G401 (cell line): ENCODE measurements around the gene CBLC. TPM values are rescaled to one million over a fixed set of nuclear protein-coding genes. Genes with fewer than 3 reads are reported as not detected.

ENCODE experiments used
- DNase-seq: peaks from one replicate; pipeline ENCODE4 v3.0.0-alpha.2; 2015; ENCODE audit warnings: low spot score
- in situ Hi-C: cut with HindIII; loops from 2 replicates; pipeline ENCODE4 v1.10.0; 2016; ENCODE audit warnings: low sequenced_read_pairs, mixed read lengths
- total RNA-seq: library from RNA; depleted of rRNA; stranded (reverse); fragments of >200 nt; shearing (Covaris generic); gene quantifications from 2 replicates; pipeline ENCODE4 v1.2.3, GENCODE V29; 2014

The CBLC gene
- total RNA-seq, 1 experiment from 2014 or later, result not detected

- DNase-seq, result no peak
- in situ Hi-C loops, result no loop called here
Observed at GRCh38 chr19:44745341-44745831, 32.3 kb upstream of the CBLC start.

- no peak for DNase-seq
- in situ Hi-C loops, result no loop called here
Observed at GRCh38 chr19:44745887-44746600, 31.6 kb upstream of the CBLC start.

GRCh38 chr19:44746616-44746945 lies 31.1 kb upstream of the CBLC start:
- DNase-seq, result no peak

GRCh38 chr19:44746946-44747738 lies 30.5 kb upstream of the CBLC start:
- DNase-seq, result peak; percentile 40
- in situ Hi-C loops, result no loop called here

More at GRCh38 chr19:44746616-44746945, 31.1 kb upstream of the CBLC start:
- in situ Hi-C loops, result no loop called here

GRCh38 chr19:44747739-44748425 lies 29.8 kb upstream of the CBLC start:
- in situ Hi-C loops, result no loop called here
- peak; percentile 31 for DNase-seq

- no peak for DNase-seq
- in situ Hi-C loops, result no loop called here
Observed at GRCh38 chr19:44748426-44749254, 29.1 kb upstream of the CBLC start, which contains the start of gene BCL3. TSS of gene BCL3 (plus strand) at chr19:44748708. CDS start at chr19:44748791, 83 bp downstream.

- in situ Hi-C loops, result no loop called here
- no peak for DNase-seq
Observed at GRCh38 chr19:44749292-44749691, 28.4 kb upstream of the CBLC start.

- DNase-seq, result no peak
- in situ Hi-C loops, result no loop called here
Observed at GRCh38 chr19:44749994-44750393, 27.7 kb upstream of the CBLC start.

GRCh38 chr19:44752123-44752815 lies 25.4 kb upstream of the CBLC start:
- no peak for DNase-seq
- in situ Hi-C loops, result no loop called here

- DNase-seq, result no peak
- in situ Hi-C loops, result no loop called here
Observed at GRCh38 chr19:44752816-44753625, 24.7 kb upstream of the CBLC start.

- in situ Hi-C loops, result no loop called here
- no peak for DNase-seq
Observed at GRCh38 chr19:44753626-44753931, 24.1 kb upstream of the CBLC start.

GRCh38 chr19:44753932-44754749 lies 23.5 kb upstream of the CBLC start:
- in situ Hi-C loops, result no loop called here
- DNase-seq, result no peak

GRCh38 chr19:44754750-44755080 lies 23.0 kb upstream of the CBLC start:
- in situ Hi-C loops, result no loop called here
- DNase-seq, result no peak

GRCh38 chr19:44755219-44755618 lies 22.5 kb upstream of the CBLC start:
- in situ Hi-C loops, result no loop called here
- no peak for DNase-seq

GRCh38 chr19:44756089-44756562 lies 21.6 kb upstream of the CBLC start:
- no peak for DNase-seq
- in situ Hi-C loops, result no loop called here

GRCh38 chr19:44757057-44757734 lies 20.5 kb upstream of the CBLC start:
- in situ Hi-C loops, result no loop called here
- no peak for DNase-seq
